ENCODE measurements around the gene SYNE2.
"Not testable (repeated sequence)": the region's sequence is repeated elsewhere in the genome, so short reads cannot be mapped to it uniquely, and the experiment has no call there.

Gene SYNE2

DNA sequence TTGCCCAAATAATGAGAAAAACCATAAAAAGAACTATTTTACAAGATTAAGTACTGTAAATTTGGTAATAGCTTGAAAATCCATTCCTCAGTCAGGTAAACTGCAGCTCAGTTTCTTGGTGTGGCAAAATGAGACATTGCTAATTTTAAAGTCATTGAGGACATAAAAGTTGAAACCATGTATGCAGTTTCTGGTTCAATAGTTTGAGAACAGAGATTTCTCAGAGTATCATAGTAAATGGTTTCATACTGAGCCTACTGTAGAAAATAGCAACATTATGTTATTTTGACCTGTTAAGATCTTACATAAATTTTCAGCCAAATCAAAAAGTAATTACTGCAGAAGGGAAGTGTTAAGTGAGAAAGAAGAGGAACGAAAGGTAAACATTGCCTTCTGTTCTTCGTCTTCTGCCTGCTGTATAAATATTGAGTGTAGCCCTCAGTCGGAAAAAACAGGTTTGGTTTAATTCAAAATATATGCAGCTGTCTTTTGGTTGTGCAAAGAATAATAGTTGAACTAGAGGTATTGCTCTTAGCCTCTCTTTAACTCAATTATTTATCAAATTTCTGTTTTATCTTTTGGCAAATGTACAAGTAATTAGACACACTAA lies 119.6 kb downstream of the SYNE2 start:
- no peak for DNase-seq

DNA sequence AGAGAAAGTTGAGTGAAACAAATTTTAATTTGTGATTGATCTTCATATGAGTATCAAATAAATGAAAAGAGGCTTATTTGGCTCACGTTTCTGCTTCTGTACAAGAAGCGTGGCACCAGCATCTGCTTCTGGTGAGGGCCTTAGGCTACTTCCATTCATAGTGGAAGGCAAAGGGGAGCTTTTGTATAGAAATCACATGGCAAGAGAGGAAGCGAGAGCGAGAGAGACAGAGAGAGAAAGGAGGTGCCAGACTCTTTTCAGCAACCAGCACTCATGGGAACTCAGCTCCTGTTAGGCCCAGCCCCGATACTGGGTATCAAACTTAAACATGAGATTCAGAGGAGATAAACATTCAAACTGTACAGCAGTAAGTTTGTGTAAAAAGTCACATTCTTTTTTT lies 121.4 kb downstream of the SYNE2 start:
- no peak for DNase-seq

DNA sequence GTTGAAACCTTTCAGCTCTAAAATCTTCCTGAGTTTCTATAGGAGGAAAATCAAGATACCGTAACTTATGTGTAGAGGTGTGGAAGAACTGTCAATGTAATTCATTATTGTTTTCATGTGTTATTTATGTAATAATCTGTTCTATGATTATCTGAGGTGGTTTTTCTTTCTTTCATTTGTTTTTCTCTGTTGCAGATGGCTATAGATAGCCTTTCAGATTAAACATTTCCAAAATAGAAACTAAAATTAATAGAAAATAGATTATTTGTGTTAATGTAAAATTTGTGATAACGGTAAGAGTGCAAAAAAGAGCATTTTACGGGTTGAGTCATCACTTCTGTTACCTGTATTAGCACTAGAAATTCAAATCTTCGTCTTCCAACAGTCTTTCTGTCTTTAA lies 128.8 kb downstream of the SYNE2 start:
- no peak for DNase-seq

DNA sequence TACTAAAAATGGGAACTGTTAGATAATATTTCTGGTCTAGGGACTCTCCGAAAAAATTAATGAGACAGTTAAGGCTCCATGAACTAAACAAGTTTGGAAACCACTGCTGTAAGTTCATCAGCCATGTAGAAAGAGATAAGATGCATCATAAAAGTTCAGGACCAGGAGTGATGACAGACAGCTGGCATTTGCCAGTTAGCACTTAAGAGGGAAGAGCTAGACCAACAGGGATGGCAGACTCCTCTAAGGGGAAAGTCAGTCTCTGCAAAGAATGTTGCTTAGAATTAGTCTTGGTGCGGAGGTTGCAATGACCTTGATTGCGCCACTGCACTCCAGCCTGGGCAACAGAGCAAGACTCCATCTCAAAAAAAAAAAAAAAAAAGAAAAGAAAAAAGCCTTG lies 129.4 kb downstream of the SYNE2 start:
- DNase-seq = no peak

DNA sequence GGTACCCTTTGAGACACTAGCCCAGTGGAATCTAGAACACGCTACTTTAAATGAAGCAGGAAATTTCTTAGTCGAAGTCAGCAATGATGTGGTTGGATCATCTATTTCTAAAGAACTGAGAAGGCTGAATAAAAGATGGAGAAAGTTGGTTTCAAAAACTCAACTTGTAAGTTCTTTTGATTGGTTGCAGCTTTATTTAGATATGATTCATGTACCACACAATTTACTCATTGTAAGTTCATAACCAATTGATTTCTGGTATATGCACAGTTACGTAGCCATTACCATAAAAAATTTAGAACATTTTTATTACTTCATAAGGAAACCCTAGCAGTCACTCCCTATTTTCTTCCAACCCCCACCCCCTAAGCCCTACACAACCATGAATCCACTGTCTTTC lies 129.8 kb downstream of the SYNE2 start:
- DNase-seq = no peak

DNA sequence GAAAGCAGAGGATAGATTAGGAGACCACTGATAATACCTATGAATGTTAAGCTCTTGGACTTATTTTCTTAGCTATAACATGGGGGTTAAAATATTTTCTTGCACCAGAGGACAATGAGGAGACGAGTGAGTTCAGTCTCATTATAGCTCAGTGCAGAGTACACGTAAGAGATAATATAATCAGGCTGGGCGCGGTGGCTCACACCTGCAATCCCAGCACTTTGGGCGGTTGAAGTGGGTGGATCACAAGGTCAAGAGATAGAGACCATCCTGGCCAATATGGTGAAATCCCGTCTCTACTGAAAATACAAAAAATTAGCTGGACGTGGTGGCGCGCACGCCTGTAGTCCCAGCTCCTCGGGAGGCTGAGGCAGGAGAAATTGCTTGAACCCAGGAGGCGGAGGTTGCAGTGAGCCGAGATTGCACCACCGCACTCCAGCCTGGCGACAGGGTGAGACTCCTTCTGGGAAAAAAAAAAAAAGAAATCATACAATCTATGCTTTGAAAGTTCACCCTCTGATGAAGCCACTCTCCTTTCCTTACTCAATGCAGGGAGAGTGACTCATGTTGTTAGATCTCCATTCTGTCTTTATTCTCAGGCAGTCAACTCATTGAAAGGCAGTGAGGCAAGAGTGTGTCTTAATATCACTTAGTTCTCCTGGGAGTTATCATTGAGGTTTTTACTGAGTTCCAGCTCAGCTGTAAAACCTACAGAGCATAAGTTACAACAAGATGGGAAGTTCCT lies 134.2 kb downstream of the SYNE2 start:
- DNase-seq = no peak

DNA sequence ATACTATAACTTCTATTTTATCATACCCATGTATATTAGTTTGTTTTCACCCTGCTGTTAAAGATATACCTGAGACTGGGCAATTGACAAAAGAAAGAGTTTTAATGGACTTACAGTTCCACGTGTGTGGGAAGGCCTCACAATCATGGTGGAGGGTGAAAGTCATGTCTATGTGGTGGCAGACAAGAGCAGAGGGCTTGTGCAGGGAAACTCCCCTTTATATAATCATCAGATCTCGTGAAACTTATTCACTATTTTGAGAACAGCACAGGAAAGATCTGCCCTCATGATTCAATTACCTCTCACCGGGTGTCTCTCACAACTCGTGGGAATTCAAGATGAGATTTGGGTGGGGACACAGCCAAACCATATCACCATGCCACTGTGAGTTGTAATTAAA lies 135.8 kb downstream of the SYNE2 start:
- no peak for DNase-seq

DNA sequence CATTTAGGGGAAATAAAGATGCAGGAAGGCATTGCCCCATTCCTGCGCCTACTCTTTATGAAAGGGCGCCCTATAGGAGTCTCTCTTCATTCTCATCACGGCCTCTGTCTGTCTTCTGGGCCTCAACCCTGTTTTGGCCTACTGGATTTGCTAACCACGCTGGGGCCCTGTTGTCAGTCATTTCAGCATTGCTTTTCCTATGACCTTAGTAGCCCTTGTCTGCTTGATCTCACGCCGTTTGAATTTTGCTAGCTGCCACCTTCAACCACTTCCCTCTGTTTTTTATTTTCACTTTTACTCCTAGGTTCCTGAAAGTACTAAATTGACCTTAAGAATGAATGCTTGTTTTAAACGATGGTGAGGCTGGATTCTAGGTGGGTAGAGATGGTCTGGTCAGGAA lies 139.0 kb downstream of the SYNE2 start:
- DNase-seq = no peak

DNA sequence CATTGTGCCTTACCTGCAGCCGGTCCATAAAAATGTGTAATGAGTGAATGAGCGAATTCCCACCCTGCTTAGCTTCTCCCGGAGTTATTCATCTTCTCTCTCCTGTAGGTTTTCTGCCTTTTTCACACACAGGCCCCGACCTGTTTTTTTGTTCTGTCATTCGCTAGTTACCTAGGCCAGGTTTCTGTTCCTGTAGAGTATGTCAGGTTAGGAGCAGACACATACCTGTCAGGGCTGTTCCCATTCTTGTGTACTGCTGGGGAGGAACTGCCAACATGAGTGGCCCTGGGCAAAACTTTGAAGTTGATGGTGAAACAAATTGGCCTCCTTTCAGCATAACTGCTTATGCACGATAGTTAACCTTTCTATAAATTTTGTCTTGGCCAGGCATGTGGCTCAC lies 140.1 kb downstream of the SYNE2 start:
- DNase-seq = no peak

DNA sequence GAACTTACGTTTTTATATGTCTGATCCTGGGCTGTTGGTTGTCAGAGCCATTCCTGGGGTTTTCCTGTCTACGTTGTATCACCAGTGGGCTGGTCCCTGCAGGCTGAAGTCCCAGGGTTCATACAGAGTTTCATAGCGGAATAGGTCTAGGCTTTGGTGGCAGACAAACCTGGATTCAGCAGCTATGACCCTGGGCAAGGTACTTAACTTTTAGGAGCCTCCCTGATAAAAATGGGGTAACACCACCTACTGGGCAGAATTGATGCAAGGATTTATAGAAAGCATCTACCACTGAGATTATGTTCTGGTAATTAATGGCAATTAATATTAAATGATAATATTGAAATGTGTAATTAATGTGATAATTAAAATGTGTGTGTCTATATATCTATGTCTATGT lies 141.2 kb downstream of the SYNE2 start:
- no peak for DNase-seq

DNA sequence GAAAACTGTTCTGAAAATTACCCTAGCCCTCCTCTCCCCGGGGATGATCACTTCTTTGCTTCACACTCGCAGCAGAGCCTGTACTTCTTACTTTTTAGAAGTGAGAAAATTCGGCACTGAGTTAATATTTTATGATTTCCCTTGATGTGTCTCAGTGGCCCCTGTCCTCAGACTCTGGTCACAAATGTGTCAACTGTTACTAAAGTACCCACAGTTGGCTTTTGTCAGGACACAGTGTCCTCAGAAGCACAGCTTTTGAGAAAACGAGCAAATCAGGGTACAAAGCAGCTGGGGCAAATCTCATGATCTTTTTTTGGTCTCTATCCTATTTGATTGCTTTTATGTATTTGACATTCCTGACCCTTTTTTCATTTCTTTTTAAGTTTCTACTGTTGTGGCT lies 142.5 kb downstream of the SYNE2 start:
- no peak for DNase-seq

DNA sequence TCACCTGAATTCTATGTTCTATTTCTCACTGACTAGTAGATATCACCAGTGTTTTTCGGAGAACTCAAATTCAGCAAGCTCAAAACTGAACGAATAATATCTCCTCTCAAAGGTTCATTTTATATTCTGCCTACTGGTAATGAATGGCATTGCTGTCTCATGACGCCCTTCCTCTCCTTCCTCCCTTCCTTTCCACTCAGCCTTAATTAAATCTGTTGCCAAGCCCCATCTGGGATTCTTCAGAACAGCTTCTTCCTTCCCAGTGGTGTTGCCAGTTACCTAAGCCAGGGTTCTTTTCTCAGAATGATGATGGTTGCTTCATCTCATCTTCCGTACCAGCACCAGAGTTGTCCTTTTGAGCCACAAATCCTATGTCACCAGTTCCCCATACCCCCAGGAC lies 143.2 kb downstream of the SYNE2 start:
- no peak for DNase-seq

DNA sequence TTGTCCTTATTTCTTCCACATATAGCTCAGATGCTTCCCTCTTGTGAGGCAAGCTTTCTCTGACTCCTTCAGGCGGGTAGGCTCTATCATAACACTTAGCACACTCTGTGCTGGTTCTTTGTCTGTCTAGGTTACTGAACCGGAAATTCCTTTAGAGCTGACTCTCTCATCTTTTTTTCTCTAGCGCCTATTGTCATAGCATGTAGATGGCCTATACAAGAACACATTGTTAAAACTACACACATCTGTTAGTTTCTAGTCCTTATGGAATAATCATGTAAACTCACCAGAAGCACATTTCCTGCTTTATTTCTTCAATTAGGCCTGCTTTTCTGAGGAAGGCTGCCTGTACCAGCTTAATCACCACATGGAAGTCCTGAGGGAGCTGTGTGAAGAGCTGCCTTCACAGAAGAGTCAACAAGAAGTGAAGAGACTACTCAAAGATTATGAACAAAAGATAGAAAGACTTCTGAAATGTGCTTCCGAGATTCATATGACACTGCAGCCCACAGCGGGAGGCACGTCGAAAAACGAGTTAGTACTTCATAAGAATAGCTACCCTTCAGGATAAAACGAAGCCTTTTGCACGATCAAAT lies 143.9 kb downstream of the SYNE2 start:
- DNase-seq = no peak

DNA sequence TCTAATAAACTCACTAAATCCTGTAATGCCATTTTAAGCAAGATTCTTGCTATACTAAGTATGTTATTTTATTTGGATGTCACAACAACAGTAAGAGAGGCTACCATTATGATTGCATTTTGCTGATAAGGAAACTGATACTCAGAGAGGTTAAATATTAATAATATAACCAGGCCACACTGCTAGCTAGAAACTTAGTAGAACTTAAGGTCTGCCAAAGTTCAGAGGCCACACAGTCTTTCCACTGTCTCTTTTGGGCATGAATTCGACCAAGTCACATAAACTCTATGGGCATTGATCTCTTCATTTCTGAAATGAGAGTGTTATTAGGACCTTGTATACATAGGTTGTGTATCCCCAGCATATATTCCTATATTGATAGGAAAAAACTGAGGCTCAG lies 147.9 kb downstream of the SYNE2 start:
- DNase-seq = no peak

DNA sequence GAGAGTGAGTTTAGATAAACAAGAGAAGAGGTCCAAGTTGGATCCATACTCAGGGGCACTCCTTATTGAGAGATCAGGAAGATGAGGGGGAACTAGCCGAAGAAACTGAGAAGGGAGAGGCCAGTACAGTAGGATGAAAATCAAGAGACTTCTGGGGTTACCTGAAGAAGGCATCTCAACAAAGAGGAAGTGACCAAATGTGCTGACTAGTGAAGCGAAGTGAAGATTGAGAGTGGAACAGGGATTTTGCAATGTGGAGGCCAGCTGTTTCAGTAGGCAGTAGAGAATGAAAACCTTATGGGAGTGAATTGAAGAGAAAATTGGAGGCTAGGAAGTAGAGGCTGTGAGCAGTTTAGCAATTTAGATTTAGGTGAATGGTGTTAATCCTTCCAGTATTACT lies 153.0 kb downstream of the SYNE2 start:
- no peak for DNase-seq

DNA sequence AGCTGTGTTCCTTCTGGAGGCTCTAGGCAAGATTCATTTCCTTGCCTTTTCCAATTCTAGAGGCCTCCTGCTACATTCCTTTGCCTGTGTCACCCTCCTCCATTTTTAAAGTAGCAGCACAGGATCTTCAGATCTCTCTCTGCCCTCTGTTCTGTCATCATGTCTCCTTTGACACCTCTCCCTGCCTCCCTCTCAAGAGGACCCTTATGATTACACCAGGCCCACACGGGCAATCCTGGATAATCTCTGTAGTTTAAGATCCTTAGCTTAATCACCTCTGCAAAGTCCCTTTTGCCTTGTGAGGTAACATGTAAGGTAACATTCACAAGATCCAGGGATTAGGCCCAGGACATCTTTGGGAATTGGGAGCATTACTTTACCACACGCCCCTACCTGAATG lies 155.2 kb downstream of the SYNE2 start:
- no peak for DNase-seq

DNA sequence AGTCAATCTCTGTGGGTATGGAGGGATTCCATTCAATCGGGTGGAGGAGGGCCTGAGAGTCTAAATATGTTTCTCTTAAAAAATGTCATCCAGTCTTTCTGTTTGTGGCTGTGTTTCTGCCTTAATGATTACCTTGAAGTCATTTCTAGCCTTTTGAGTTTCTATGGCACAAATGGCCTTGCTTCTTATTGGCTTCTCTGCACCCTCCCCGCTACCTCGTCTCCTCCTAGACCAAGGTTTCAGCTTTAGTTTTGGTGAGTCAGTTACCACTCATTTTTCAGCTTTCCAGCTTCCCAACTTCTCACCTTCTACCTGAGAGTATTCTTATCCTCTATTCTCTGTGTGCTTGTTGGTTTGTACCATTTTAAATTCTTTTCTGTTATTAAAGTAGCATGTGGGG lies 159.2 kb downstream of the SYNE2 start:
- no peak for DNase-seq

DNA sequence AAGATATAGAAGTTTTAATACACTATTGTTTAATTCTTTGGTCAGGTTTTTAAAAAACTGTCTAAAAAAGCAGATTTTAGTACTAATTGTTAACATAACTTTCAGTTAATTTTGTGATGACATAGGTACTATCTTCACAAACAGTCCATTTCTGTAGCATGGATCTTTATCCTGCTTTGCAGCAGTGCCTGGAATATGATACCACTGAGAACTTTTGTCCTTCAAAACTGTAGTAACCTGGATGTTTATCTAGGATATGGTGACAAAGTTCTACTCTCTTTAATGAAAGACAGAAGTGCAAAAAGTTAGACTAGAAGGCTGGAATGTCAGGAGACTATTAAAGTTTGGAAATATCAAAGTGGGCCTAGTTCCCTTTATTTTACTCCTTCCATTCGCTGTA lies 159.9 kb downstream of the SYNE2 start:
- no peak for DNase-seq

DNA sequence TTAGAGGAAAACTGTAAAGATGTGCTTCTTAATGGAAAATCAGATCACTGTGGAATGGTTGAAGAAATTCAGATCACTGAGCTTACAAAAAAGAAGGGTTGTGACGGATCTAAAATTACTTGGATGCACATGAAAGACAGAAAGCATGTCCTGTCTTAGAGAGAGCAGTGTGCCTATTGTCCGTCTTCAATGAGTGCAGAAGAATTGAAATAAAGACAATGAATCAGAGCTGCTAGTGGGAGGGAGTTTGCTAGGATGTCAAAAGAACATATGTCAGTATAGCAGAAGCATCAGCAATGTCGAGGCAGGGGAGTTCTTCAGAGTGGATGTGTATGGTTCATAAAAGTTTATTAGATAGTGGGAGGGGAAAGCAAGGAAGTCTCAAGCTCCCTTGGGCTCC lies 172.7 kb downstream of the SYNE2 start:
- no peak for DNase-seq

DNA sequence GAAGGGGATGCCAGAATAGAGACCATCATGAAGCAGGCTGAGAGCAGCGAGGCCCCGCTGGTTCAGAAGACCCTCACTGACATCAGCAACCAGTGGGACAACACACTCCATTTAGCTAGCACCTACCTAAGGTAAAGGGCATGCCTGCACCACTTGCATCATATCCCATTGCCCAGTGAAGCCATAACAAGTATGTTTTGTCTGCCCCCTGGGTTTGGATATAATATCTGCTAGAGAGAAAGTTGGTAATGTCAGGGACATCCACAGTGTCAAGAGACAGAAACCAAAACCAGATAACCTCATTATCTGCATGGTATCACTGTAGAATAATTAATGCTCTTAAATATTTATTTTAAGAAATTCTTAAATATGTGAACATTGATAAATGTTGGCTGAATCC lies 173.8 kb downstream of the SYNE2 start:
- DNase-seq = no peak

DNA sequence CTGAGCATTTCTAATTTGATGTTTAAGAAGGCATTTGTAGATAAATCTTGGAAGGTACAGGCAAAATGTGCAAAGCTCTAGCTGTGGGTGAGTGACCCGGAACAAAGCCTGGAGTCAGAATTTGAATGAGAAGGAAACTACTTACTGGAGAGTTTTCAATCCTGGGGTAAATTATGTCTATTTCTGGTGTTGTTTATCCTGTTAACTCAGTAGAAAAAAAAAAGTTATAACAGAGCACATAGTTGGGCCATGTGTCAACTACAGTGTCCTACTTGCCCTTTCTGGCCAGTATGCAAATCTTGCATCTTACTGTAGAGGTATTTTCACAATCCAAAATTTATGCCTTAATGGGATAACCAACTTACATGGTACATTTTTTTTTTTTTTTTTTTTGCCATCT lies 182.3 kb downstream of the SYNE2 start:
- DNase-seq = no peak

DNA sequence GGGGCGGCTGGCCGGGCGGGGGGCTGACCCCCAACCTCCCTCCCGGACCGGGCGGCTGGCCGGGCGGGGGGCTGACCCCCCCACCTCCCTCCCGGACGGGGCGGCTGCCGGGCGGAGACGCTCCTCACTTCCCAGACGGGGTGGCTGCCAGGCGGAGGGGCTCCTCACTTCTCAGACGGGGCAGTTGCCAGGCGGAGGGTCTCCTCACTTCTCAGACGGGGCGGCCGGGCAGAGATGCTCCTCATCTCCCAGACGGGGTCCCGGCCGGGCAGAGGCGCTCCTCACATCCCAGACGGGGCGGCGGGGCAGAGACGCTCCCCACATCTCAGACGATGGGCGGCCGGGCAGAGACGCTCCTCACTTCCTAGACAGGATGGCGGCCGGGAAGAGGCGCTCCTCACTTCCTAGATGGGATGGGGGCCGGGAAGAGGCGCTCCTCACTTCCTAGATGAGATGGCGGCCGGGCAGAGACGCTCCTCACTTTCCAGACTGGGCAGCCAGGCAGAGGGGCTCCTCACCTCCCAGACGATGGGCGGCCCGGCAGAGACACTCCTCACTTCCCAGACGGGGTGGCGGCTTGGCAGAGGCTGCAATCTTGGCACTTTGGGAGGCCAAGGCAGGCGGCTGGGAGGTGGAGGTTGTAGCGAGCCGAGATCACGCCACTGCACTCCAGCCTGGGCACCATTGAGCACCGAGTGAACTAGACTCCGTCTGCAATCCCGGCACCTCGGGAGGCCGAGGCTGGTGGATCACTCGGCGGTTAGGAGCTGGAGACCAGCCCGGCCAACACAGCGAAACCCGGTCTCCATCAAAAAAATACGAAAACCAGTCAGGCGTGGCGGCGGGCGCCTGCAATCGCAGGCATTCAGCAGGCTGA lies 185.3 kb downstream of the SYNE2 start:
- DNase-seq = not testable (repeated sequence)

DNA sequence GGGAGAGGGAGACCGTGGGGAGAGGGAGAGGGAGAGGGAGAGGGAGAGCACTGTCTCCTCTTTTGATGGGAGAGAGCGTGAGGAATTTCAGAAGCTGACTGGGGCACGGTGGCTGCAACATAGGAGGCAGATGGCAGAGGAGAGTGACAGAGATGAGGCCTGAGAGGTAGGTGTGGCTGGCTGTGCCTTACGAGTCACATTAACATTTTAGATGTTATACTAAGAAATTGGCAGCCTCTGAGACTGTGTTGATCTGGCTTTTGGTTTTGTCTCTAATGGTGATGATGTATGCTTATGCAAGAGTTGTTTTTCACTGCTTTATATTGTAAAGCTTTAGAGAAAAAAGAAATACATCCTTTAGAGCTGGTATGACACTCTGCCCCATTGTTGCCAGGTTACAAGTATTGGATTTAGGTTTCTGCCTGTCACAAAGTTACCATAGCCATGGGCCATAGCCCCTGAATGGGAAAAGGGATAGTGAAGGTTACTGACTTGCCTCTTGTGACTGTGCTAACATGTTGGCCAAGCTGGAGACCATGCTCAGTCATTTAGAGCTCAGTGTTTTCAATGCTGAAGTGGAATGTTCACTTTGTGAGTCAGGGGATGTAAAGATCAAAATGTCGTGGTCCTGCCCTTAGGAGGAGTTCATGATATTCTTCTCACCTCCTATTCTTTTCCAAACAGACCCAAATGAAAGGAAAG lies 186.2 kb downstream of the SYNE2 start:
- no peak for DNase-seq

Data from cortex of kidney (tissue), 1 donor.